Measurements from ENCODE around the gene DGKQ.
"Not testable (repeated sequence)": the region's sequence is repeated elsewhere in the genome, so short reads cannot be mapped to it uniquely, and the experiment has no call there.

Gene DGKQ

DNA sequence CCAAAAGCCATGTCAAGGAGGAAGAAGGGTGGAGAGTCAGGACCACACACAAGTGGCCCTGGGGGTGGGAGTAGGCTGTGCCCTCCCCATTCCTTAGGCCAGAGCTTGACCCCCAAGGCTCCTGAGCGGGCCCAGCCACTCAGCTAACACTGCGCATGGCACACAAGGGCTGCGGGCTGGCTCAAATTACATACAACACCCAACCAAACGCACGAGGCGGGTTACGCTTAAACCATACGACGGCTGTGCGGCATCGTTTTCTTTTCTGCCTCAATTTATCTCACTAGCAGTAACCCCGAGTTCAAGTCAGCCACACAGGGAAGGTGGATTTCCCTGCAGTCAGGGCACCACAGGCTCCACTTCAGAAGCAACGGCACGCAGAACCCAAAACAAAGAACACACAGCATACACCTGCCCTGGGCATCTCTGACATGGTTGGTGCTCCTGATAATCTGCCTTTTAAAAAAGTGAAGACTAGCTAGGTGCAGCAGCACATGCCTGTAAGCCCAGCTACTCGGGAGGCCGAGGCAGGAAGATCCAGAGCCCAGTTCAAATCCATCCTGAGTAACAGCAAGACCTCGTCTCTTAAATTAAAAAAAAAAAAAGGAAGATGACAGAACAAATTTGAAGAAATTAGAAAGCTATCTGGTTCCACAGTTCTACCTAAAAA lies 44.1 kb downstream of the DGKQ start:
- Mint-ChIP-seq H3K4me1 (peaks cover 53% of the 10 kb centered on the region), H3K36me3 (ENCODE audit: insufficient read depth) (peaks cover 32% of the 10 kb centered on the region)

DNA sequence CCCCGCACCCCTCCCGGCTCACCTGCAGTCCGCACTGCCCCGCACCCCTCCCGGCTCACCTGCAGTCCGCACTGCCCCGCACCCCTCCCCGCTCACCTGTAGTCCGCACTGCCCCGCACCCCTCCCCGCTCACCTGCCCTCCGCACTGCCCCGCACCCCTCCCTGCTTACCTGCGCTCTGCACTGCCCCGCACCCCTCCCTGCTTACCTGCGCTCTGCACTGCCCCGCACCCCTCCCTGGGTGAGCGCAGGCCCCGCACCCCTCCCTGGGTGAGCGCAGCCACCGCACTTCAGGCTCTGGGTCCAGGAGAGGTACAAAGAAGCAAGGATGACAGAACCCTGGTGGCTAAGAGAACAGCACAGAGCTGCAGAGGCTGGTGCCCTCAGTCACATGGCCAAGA lies 45.8 kb downstream of the DGKQ start:
- not testable (repeated sequence) for H3K27me3 Mint-ChIP-seq; H3K9me3 Mint-ChIP-seq; H3K4me3 Mint-ChIP-seq; DNase-seq (ENCODE audit: low spot score in 2 of 2); ATAC-seq (replicated peaks; ENCODE audit: extremely low read depth, poor library complexity, severe bottlenecking); H3K27ac Mint-ChIP-seq (ENCODE audit: low read depth)
- Mint-ChIP-seq H3K36me3 (ENCODE audit: insufficient read depth) (peaks cover 30% of the 10 kb centered on the region), H3K4me1 (peaks cover 52% of the 10 kb centered on the region)

More for the DNA sequence above, 44.1 kb downstream of the DGKQ start:
- no peak for ATAC-seq (replicated peaks; ENCODE audit: extremely low read depth, poor library complexity, severe bottlenecking)
- Mint-ChIP-seq H3K9me3 (no peaks in the 10 kb centered on the region), H3K27me3 (no peaks in the 10 kb centered on the region), H3K27ac (ENCODE audit: low read depth) (peak overlapping the region; percentile 44), H3K4me3 (no peak overlapping the region)
- DNase-seq (ENCODE audit: low spot score in 2 of 2): no peak

DNA sequence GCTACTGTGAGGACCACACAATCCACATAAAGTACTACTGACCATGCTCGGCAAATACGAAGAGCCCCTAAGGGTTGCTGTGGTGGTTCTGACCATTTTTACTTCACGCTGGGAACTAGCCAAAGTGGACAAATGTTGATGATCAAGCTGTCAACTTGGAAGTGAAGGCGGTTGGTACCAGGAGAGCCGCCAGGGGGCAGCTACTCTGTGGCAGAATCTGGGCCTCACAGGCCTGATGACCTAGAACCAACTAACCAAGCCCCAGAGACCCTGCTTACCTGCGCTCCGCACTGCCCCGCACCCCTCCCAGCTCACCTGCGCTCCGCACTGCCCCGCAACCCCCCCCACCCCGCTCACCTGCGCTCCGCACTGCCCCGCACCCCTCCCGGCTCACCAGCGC lies 46.8 kb downstream of the DGKQ start:
- ATAC-seq (replicated peaks; ENCODE audit: extremely low read depth, poor library complexity, severe bottlenecking) (no peak), DNase-seq (ENCODE audit: low spot score in 2 of 2) (no peak)
- Mint-ChIP-seq H3K4me1 (peaks cover 55% of the 10 kb centered on the region), H3K36me3 (ENCODE audit: insufficient read depth) (peaks cover 20% of the 10 kb centered on the region), H3K27me3 (no peaks in the 10 kb centered on the region), H3K4me3 (peak overlapping the region; percentile 25), H3K9me3 (no peaks in the 10 kb centered on the region), H3K27ac (ENCODE audit: low read depth) (peak overlapping the region; percentile 13)

DNA sequence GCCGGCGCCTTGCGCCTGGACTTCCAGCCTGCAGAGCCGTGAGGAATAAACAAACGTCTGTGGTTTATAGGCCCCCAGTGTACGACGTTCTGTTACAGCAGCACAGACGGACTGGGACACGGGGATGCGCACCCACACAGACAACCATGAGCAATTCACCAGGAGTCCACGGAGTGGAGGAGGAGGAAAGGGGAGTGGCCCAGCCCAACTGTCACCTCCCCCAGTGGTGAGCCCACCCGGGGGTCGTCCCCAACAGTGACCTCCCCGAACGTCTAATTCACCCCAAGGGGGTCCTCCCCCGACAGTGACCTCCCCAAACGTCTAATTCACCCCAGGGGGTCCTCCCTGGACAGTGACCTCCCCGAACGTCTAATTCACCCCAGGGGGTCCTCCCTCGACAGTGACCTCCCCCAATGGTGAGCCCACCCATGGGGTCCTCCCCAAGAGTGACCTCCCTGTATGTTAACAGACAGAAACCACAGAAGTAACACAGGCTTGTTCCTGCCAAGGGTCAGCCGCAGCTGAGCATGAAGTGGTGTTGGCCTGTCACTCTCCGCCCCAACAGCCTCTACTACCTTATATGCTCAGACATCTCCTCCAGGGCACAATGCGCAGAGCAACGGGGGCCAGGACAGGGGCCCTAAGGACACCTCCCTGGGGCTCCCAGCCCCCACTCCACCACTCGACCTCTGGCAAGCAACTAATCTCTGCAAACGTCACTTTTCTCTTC lies 47.4 kb downstream of the DGKQ start:
- DNase-seq (ENCODE audit: low spot score in 2 of 2) (no peak), ATAC-seq (replicated peaks; ENCODE audit: extremely low read depth, poor library complexity, severe bottlenecking) (no peak)
- H3K27me3 Mint-ChIP-seq: no peaks in the 10 kb centered on the region
- H3K4me1 Mint-ChIP-seq: peaks cover 54% of the 10 kb centered on the region
- peaks cover 14% of the 10 kb centered on the region for H3K36me3 Mint-ChIP-seq (ENCODE audit: insufficient read depth)
- H3K9me3 Mint-ChIP-seq: no peaks in the 10 kb centered on the region
- H3K27ac Mint-ChIP-seq (ENCODE audit: low read depth): peak overlapping the region; percentile 13
- H3K4me3 Mint-ChIP-seq: peak overlapping the region; percentile 25

DNA sequence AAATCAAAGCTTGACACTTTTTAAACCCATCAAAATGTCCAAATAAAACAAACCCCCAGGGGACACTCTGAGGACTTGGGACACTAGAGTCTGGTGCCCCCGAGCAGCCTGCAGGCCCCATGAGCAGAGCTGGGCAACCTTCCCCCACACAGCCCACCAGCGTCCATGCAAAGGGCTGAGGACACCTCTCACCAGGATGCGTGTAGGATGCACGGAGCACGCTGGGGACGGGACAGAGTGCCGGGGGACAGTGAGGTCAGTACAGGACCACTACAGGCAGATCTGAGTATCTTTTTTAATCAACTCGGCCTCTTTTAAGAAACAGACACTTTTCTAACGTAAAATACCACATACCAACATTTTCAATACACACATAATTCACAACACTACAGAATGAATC lies 48.2 kb downstream of the DGKQ start:
- Mint-ChIP-seq H3K27me3 (no peaks in the 10 kb centered on the region), H3K4me3 (no peak overlapping the region), H3K4me1 (peaks cover 49% of the 10 kb centered on the region), H3K36me3 (ENCODE audit: insufficient read depth) (peaks cover 12% of the 10 kb centered on the region), H3K27ac (ENCODE audit: low read depth) (peak overlapping the region; percentile 70), H3K9me3 (no peaks in the 10 kb centered on the region)
- ATAC-seq (replicated peaks; ENCODE audit: extremely low read depth, poor library complexity, severe bottlenecking) (no peak), DNase-seq (ENCODE audit: low spot score in 2 of 2) (no peak)

DNA sequence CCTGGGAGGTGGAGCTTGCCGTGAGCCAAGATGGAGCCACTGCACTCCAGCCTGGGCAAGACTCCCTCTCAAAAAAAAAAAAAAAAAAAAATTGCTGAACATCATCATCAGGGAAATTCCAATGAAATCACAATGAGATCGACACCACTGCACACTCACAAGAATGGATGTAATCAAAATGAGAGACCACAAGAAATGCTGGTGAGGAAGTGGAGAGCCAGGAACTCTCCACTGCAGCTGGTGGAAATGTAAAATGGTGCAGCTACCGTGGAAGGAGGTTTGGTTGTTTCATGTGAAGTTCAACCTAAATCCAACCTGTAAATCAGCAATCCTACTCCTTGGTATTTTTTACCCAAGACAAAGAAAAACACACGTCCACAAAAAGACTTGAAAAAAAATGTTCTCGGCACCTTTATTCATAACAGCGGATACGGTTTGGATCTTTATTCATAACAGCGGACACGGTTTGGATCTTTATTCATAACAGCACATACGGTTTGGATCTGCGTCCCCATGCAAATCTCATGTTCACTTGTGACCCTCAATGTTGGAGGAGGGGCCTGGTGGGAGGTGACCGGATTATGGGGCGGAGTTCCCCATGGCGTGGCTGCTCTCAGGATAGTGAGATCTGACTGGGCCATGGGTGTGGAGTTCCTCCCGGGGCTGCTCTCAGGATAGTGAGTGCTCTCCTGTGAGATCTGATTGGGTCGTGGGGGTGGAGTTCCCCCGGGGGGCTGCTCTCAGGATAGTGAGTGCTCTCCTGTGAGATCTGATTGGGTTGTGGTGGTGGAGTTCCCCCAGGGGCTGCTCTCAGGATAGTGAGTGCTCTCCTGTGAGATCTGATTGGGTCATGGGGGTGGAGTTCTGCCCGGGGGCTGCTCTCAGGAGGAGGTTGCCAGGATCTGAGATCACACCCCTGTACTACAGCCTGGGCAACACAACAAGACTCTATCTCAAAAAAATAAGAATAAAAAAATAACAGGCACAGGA lies 49.0 kb downstream of the DGKQ start:
- peak overlapping the region; percentile 31 for H3K4me3 Mint-ChIP-seq
- H3K4me1 Mint-ChIP-seq: peaks cover 54% of the 10 kb centered on the region
- H3K36me3 Mint-ChIP-seq (ENCODE audit: insufficient read depth): peaks cover 12% of the 10 kb centered on the region
- peak; percentile 72 for ATAC-seq (replicated peaks; ENCODE audit: extremely low read depth, poor library complexity, severe bottlenecking)
- DNase-seq (ENCODE audit: low spot score in 2 of 2): no peak
- no peaks in the 10 kb centered on the region for H3K9me3 Mint-ChIP-seq
- peak overlapping the region; percentile 70 for H3K27ac Mint-ChIP-seq (ENCODE audit: low read depth)
- H3K27me3 Mint-ChIP-seq: no peaks in the 10 kb centered on the region

DNA sequence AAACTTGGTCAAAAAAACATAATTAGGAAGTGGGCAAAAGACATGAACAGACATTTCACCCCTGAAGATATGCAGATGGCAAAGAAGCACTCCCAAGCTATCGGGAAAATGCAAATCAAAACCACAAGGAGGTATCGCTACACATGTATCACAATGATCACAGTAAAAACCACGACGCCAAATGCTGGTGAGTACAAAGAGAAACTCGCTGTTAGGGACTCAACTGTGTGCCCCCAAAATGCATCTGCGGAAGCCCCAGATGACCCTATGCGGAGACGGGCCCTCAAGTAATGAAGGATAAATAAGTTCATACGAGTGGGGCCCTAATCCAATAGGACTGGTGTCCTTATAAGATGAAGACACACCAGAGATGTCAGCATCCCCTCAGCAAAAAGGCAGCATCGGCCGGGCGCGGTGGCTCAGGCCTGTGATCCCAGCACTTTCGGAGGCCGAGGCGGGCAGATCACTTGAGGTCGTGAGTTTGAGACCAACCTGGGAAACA lies 51.5 kb downstream of the DGKQ start:
- H3K27ac Mint-ChIP-seq (ENCODE audit: low read depth): no peak overlapping the region
- no peaks in the 10 kb centered on the region for H3K27me3 Mint-ChIP-seq
- DNase-seq (ENCODE audit: low spot score in 2 of 2) (no peak), ATAC-seq (replicated peaks; ENCODE audit: extremely low read depth, poor library complexity, severe bottlenecking) (no peak)
- no peaks in the 10 kb centered on the region for H3K9me3 Mint-ChIP-seq
- no peak overlapping the region for H3K4me3 Mint-ChIP-seq
- H3K36me3 Mint-ChIP-seq (ENCODE audit: insufficient read depth): peaks cover 14% of the 10 kb centered on the region
- H3K4me1 Mint-ChIP-seq: peaks cover 73% of the 10 kb centered on the region

DNA sequence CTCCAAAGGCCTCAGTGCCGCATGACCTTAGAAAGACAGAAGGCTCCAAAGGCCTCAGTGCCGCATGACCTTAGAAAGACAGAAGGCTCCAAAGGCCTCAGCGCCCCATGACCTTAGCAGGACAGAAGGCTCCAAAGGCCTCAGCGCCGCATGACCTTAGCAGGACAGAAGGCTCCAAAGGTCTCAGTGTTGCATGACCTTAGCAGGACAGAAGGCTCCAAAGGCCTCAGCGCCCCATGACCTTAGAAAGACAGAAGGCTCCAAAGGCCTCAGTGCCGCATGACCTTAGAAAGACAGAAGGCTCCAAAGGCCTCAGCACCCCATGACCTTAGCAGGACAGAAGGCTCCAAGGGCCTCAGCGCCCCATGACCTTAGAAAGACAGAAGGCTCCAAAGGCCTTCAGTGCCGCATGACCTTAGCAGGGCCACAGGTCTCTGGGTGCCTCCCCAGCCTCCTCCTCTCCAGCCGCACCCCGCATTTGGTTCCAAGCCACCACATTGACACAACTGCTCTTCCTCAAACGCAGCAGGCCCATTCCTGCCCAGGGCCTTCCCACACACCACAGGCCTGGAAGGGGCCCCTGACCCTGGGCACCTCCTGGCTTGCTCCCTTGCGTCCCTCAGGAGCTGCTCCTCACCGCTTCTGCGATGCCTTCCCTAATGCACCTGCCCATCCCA lies 54.2 kb downstream of the DGKQ start:
- H3K27me3 Mint-ChIP-seq; H3K36me3 Mint-ChIP-seq (ENCODE audit: insufficient read depth); H3K9me3 Mint-ChIP-seq; DNase-seq (ENCODE audit: low spot score in 2 of 2); ATAC-seq (replicated peaks; ENCODE audit: extremely low read depth, poor library complexity, severe bottlenecking): not testable (repeated sequence)
- Mint-ChIP-seq H3K4me1 (peaks cover 72% of the 10 kb centered on the region), H3K27ac (ENCODE audit: low read depth) (peak overlapping the region; percentile 64), H3K4me3 (peak overlapping the region; percentile 31)

DNA sequence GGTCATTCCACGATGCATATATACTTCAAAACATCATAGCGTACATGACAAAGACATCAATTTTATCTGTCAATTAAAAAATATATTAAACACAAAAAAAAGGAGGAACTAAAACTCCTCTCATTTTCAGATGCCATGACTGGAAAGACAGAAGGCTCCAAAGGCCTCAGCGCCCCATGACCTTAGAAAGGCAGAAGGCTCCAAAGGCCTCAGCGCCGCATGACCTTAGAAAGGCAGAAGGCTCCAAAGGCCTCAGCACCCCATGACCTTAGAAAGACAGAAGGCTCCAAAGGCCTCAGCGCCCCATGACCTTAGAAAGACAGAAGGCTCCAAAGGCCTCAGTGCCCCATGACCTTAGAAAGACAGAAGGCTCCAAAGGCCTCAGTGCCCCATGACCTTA lies 54.8 kb downstream of the DGKQ start:
- not testable (repeated sequence) for H3K36me3 Mint-ChIP-seq (ENCODE audit: insufficient read depth); H3K4me3 Mint-ChIP-seq; H3K27me3 Mint-ChIP-seq; H3K27ac Mint-ChIP-seq (ENCODE audit: low read depth); H3K9me3 Mint-ChIP-seq; ATAC-seq (replicated peaks; ENCODE audit: extremely low read depth, poor library complexity, severe bottlenecking); DNase-seq (ENCODE audit: low spot score in 2 of 2)
- H3K4me1 Mint-ChIP-seq: peaks cover 71% of the 10 kb centered on the region

DNA sequence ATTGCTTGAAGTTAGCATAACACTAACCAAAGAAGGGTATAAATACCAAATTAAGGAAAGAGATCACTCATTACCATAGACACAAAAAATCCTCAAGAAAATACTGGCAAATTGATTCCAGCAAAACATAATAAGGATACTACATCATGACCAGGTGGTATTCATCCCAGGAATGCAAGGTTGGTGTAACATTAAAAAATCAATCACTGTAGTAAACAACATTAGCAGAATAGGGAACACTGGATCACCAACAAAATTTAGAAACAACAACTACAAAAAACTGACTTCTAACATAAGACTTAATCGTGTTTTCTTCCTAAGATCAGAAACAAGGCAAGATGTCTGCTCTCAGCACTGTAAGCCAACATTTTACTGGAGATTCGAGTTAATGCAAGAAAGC lies 55.4 kb downstream of the DGKQ start:
- H3K27me3 Mint-ChIP-seq: no peaks in the 10 kb centered on the region
- peaks cover 69% of the 10 kb centered on the region for H3K4me1 Mint-ChIP-seq
- no peaks in the 10 kb centered on the region for H3K9me3 Mint-ChIP-seq
- H3K27ac Mint-ChIP-seq (ENCODE audit: low read depth): peak overlapping the region; percentile 41
- no peak overlapping the region for H3K4me3 Mint-ChIP-seq
- ATAC-seq (replicated peaks; ENCODE audit: extremely low read depth, poor library complexity, severe bottlenecking) (no peak), DNase-seq (ENCODE audit: low spot score in 2 of 2) (no peak)
- H3K36me3 Mint-ChIP-seq (ENCODE audit: insufficient read depth): peaks cover 14% of the 10 kb centered on the region

DNA sequence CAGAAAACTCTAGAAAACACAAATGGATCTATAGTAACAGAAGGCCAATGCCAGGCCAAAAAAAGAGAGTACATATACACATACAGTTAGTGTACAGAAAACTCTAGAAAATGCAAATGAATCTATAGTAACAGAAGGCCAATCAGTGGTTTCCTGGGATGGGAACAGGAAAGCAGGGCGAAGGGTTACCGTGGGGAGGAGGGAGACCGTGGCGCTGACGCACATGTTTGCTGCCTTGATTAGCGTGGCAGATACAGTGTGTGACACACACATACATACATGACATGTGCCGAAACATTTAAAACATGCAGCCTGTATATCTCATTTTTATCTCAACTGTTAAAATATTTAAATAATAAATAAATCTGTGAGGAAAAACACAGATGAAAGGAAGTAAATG lies 55.9 kb downstream of the DGKQ start:
- Mint-ChIP-seq H3K36me3 (ENCODE audit: insufficient read depth) (peaks cover 15% of the 10 kb centered on the region), H3K27ac (ENCODE audit: low read depth) (no peak overlapping the region), H3K4me1 (peaks cover 64% of the 10 kb centered on the region), H3K27me3 (no peaks in the 10 kb centered on the region), H3K4me3 (no peak overlapping the region), H3K9me3 (no peaks in the 10 kb centered on the region)
- ATAC-seq (replicated peaks; ENCODE audit: extremely low read depth, poor library complexity, severe bottlenecking) (no peak), DNase-seq (ENCODE audit: low spot score in 2 of 2) (no peak)

DNA sequence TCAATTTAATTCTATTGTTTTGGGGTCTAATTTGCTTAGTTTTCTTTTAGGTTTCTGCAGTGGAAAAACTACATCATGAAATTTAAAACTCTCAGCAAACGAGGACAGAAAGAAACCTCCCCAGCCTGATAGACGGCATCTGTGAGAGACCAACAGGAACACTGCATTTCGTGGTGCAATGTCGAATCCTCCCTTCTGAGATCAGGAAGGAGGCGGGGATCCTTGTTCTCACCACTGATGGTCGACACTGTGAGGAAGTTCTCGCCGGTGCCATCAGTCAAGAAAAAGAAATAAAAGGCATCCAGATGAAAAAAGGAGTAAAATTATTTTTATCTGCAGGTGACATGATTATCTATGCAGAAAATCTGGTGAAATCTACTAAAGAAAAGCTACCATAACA lies 57.8 kb downstream of the DGKQ start:
- H3K27me3 Mint-ChIP-seq: no peaks in the 10 kb centered on the region
- H3K4me3 Mint-ChIP-seq: peak overlapping the region; percentile 53
- no peaks in the 10 kb centered on the region for H3K9me3 Mint-ChIP-seq
- peaks cover 58% of the 10 kb centered on the region for H3K4me1 Mint-ChIP-seq
- DNase-seq (ENCODE audit: low spot score in 2 of 2): no peak
- ATAC-seq (replicated peaks; ENCODE audit: extremely low read depth, poor library complexity, severe bottlenecking): peak; percentile 40
- peak overlapping the region; percentile 85 for H3K27ac Mint-ChIP-seq (ENCODE audit: low read depth)
- H3K36me3 Mint-ChIP-seq (ENCODE audit: insufficient read depth): peaks cover 28% of the 10 kb centered on the region
